Measurements from ENCODE around the gene ZNF630.
"Not testable (repeated sequence)": the region's sequence is repeated elsewhere in the genome, so short reads cannot be mapped to it uniquely, and the experiment has no call there.

The ZNF630 gene

DNA sequence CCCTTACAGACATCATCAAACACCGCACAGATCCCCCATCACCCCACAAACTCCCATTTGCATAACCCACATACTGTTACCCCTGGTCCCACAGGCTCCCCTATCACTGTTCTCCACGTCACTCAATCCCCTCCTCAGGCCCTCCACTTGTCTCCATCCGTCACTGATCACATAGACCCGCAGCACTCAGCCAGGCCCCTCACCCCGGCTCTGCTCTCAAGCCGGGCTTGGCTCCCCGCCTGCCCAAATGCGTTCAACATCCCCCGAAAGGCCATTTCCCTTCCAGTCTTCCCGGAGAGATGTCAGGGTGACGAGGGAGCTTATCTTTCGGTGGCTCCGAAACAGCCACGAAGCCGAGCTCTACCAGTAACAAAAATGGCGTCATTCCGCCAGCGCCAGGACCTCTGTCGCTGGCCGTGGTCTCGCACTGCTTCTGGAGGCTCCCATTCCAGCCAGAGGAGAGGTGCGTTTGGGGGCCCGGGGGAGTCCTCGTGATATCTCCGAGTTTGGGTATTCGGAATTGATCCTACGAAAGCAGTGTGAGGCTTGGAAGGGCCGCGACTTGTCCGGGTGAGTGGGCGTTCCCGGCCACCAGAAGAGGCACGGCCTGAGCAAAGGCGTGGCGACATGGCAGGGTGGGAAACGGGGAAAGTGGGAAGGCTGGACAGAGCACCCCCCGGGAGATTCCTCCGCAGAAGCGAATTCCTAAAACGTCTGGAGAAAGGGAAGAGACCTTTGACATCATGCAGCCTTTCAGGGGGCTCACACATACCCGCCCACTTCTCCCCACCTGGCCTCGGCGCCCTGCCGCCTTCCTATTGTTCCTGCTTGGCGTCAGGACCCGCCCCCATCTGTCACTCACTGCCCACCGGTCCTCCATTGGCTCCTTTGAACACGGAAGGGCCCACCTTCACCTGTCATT is at the start of gene ZNF630:
ZNF630 (minus strand) TSS at position 577 of the 922 bp plus-strand sequence. CDS start 4,754 bp downstream, outside the sequence.
- peak; percentile 52 for DNase-seq

DNA sequence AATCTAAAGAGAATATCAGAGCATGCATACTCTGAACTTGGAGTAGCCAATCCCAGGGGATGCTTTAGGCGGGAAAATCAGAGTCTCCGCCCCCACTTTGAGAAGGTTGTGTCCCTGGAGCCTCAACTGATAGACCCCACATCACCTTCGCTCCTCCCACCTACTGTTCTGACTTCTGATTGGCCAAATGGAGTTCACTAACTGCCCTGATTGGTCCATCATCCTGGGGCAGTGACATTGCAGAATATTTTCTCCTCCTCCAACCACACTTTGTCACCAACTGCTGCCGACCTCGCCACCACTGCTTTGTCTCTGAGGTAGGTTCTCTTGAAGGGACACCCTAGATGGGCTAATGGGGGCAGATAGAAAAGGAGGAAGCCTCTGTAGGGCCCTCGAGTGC is 36.3 kb upstream of the ZNF630 start:
- DNase-seq, result no peak

DNA sequence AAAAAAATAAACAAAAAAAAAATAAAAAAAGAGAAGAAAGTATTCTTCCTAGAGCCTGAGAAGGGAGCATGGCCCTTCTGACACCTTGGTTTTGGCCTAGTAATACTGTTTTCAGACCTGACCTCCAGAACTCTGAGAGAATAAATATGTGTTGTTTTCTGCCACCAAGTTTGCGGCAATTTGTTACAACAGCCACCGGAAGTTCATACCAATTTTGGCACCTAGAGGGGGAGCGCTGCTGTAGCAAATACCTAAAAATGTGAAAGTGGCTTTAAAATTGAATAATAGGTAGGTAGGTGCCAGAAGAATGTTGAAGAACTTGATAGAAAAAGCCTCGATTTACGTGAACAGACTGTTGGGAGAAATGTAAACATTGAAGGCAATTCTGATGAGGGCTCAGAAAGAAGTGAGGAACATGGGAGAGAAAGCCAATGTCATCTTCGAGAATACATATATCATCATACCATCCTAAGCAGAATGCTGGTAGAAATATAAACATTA is 31.5 kb upstream of the ZNF630 start:
- no peak for DNase-seq

GRCh38 chrX:48101443-48101842 is 30.0 kb upstream of the ZNF630 start:
- DNase-seq, result no peak

DNA sequence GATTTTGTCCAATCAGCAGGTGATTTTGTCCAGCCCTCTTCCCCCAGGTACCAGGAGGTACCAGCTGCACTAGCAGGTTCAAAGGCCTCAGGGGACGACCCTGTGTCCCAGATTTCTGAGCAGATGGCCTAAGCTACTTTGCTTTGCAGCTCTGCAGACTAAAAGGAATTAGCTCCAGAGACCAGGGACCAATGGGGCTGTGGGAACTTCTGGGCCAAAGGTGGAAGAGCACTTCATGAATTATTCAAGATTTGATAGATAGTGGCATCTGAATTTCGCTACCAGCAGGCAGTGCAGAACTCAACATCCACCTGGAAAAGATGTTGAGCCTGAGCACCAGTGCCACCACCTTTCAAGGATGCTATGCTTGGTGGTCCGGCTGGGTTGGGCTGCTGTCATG is 21.1 kb upstream of the ZNF630 start:
- DNase-seq, result not testable (repeated sequence)

DNA sequence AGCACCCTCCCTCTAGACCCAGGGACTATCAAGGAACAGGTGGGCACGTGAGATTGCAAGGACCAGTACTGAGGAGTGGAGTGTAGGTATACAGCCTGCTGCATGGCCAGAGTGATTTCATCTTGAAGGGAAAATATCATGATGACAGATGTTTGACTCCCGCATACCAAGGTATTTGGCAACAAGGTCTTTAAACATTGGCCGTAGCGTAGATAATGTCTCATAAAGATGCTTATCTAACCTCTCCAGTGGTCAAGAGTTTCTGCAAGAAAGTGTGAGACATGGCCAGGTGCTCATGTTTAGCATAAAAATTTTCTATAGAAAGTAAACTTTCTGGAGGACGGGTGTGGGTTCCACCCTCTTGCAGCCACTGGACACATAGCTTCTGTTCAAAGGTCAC is 18.7 kb upstream of the ZNF630 start:
- DNase-seq, result no peak

GRCh38 chrX:48086082-48086481 is 14.6 kb upstream of the ZNF630 start:
- DNase-seq, result no peak

DNA sequence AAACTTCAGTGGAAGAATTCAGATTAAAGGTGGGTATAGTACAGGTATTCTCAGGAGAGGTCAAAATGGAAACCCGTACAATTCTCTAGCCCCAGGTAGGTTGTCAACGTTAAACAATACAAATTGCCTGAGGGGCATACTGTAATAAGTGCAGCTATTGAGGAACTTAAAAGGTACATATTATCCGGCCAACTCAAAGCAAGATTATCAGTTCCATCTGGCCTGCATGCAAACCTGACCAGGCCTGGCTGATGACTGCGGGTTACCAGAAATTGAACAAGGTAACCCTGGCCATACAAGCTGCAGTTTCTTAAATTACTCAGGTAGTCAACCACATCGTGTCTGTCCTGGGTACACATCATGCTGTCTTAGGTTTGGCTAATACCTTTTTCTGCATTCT is 12.3 kb upstream of the ZNF630 start:
- DNase-seq, result no peak

GRCh38 chrX:48083212-48083611 is 11.8 kb upstream of the ZNF630 start:
- DNase-seq, result no peak

DNA sequence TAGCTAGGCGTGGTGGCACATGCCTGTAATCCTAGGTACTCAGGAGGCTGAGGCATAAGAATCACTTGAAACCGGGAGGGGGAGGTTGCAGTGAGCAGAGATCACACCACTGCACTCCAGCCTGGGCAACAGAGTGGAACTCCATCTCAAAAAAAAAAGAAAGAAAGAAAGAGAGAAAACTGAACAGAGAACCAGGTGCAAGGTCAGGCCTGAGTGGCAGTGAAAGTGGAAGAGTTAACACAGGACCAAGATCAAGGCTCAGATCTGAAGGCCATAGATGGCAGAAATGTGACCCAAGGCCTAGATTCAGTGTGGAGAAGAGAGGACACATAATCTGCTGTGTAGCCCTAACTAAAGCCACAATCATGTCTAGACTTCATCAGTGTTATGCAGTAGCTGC is 4.9 kb upstream of the ZNF630 start:
- no peak for DNase-seq

GRCh38 chrX:48071986-48072605 is 656 bp upstream of the ZNF630 start:
- no peak for DNase-seq

DNA sequence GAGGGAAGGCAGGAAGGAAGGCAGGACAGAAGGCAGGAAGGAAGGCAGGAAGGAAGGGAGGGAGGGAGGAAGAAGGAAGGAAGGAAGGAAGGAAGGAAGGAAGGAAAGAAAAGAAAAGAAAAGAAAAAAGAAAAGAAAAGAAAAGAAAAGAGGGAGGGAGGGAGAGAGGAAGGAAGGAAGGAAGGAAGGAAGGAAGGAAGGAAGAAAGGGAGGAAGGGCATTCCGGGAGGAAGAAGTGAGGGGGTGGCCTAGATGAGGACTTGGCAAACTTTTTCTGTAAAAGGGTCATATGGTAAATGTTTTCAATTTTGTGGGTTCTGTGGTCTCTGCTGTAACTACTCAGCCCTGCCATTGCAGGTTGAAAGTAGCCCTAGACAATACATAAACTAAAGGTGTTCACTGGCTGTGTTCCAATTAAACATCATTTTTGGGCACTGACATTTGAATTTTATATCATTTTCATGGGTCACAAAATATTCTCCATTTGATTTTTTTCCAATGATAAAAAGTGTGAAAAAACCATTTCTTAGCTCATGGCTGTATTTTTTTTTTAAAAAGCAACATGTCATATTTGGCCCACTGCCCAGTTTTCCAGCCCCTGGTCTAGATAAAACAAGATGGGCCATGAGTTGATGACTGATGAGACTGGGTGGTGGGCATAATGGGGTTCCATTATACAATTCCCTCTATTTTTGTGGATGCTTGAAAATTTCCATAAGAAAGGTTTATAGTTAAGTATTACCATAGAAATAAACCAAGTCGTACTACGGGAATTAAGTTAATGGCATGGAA is 3.1 kb downstream of the ZNF630 start:
- no peak for DNase-seq

- no peak for DNase-seq
These were observed 7.2 kb downstream of the ZNF630 start for GRCh38 chrX:48064261-48064660.

GRCh38 chrX:48059296-48059639 is 12.2 kb downstream of the ZNF630 start:
- DNase-seq, result no peak

DNA sequence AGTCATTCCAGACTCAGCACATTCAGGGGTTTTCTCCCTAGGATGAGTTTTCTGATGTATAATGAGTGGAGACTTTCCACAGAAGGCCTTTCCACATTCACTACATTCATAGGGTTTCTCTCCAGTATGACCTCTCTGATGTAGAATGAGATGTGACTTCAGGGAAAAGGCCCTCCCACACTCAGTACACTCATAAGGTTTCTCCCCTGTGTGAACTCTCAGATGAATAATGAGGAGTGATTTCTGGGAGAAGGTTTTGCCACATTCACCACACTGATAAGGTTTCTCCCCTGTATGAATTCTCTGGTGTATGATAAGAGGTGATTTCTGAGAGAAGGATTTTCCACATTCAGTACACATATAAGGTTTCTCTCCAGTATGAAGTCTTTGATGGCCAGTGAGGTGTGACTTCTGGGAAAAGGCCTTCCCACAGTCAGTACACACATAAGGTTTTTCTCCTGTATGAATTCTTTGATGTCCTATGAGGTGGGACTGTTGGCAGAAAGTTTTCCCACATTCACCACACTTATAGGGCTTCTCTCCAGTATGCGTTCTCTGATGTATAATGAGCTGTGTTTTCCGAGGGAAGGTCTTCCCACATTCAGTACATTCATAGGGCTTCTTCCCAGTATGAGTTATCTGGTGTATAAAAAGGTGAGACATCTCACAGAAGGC is 12.7 kb downstream of the ZNF630 start:
- DNase-seq, result no peak

DNA sequence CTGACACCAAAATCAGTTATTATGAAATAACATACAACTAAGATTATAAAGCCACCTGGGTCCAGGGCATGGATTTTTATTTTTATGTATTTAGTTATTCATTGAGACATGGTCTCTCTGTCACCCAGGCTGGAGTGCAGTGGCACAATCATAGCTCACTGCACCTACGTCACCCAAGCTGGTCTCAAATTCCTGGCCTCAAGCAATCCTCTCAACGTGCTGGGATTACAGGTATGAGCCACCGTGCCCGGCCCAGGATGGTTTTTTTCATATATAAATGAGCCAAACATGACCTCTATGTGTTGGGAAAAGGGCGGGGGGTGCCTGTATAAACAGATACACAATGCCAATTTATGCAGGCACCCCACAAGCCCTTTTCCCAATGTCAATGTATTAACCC is 24.6 kb downstream of the ZNF630 start:
- no peak for DNase-seq

DNA sequence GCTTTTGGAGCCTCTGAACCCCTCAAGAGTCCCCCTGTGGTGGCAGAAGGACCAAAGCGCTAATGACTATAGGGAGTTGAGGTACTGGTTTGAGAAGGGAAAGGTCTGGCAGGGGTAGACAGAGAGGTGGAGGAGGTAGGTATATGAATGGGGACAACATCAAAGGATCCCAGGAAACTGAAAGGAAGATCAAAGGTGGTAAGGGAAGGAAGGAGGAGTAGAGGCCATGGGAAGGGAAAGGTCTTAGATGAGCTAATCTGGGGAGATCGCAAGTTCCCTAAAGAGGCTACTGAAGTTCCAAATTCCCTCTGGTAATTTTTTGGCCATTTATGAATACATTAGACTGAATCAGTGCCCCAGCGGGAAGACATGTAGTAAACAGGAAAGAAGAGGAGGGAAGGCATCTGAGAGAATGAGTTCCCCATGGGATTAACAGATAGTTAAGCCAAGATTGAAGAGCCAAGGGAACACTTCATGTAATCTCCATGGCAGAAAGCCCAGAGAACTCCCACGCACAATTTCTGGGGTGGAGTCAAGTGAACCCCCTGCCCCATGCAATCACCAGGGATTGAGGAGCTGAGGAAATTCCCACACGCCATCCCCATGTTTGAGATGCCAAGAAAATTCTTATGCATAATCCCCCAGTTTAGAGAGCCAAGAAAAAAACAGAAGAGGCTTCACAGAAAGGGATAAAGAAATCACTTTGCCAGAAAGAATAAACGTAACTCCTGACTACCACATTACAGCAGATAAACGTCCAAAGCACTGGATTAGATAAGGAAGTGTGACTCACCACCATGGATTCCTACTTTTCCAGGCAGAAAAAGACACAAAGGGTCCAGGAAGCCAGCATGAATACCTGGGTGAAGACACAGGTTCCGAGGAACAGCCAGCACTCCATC is 25.8 kb downstream of the ZNF630 start:
- no peak for DNase-seq

DNA sequence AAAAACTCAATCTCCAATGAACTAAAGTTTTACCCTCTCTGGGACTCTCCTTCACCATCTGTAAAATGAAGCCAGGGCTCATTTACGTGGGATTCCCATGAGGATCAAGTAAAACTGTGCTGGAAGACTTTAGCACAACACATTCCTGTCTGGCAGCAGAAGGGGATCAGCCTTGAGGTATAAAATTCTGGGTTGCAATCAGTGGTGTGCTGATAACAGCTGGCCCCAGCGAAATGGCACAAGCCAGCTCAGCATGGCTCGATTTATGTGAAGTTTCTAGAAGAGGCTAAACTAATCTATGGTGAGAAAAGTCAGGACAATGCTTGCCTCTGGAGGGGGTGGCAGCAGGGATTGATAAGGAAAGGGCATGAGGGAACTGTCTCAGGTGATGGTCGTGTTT is 28.4 kb downstream of the ZNF630 start:
- DNase-seq, result no peak

GRCh38 chrX:48035891-48036290 is 35.5 kb downstream of the ZNF630 start:
- no peak for DNase-seq

DNA sequence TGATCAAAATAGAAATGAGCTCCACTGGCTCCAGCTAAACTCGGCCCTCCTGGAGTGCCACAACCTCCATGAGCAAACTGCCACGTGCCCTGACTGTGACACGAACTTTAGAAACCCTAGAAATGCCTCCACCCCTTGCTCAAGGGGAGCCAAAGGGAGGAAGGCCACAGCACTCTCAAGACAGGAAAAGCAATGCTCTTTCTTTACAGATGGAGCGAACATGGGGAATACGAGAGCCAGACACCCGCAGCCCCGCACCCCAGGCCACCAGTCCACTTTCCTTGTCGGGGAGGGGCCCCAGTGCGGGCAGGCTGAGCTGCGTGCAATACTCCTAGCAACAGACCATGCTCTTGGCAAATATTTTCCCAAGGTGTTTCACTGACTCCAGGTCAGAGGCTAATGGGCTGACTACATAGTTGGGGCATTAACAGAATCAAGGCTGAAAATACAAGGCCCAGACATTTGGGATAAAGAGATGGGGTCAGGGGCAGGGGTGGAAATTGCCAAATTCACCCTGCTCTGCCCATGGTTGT is 40.7 kb downstream of the ZNF630 start:
- DNase-seq, result not testable (repeated sequence)

DNA sequence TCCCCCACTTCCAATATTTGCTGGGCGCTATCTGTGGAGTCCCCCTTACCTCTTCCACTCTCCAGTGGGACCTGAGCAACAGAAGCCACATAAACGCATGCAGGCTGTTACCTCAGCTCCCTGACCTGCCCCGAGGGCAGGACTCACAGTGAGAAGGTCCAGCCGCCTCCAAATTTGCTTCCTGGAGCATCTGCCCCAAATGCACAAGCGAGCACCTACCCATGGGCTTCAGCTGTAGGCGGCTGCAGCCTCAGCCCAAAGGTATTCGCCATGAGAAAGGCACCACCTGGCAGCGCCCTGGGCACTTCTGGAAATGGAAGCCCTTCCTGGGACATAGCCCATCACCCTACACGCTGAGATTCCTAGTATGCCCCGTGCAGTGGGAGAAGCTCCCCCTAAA is 41.2 kb downstream of the ZNF630 start:
- no peak for DNase-seq

DNA sequence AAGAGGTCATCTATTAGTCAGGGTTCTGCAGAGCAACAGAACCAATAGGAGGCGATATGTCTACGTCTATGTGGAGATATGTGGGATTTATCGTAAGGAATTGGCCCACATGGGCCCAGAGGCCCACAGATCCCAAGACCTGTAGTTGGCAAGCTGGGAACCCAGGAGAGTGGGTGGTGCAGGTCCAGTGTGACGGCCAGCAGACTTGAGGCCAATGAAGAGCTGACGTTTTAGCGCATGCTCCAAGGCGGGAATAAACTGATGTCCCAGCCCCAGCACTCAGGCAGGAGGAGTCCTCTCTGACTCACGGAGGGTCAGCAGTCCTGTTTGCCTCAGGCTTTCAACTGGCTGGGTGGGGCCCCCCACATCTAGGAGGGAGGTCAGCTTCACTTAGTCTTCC is 43.3 kb downstream of the ZNF630 start:
- DNase-seq, result no peak

All from DMS79 (cell line).